Measurements from ENCODE around the gene OVOL3.

The OVOL3 gene

DNA sequence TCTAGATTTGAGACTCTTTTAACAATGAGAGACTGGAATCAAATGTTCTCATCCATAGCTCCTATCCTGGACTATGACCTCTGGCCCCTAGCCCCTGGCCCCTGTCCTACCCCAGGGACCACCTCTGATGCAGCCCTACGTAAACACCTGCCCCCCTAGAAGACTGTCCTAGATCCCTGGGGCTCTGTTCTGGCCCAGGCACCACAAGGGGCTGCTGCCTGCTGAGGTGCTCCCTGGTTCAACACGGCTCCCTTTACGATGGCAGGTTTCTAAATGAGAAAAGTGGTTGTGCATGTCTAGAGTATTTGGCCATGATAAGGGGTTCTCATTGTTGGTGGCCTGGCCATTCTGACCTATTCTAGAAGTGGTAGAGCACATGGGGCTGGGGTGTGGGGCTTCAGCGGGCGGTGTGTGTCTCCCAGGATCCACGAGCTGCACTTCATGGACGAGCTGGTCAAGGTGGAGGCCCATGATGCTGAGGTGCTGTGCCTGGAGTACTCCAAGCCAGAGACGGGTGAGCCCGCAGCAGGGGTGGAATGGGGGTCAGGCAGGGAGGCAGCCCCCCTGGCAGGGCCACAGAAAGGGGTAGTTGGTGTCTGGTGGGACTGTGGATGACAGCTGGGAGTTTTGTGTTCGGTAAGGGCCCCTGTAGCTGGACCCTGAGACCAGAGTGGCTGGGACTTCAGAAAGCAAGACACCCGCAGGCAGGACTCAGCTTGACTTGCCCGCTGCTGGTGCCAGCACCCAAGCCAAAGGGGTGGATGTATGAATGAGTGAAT lies 26.5 kb upstream of the OVOL3 start:
- H3K27ac ChIP-seq (ENCODE audit: low read depth, low read length): no peak overlapping the region
- no peaks in the 10 kb centered on the region for H3K27me3 ChIP-seq (ENCODE audit: insufficient read depth, low read length)
- no peaks in the 10 kb centered on the region for H3K9me3 ChIP-seq (ENCODE audit: insufficient read depth, low read depth, low read length)
- no peak overlapping the region for H3K9ac ChIP-seq (ENCODE audit: low read depth, low read length)
- no peaks in the 10 kb centered on the region for H3K4me1 ChIP-seq (ENCODE audit: insufficient read depth, low read length)
- 96% methylated on average over 12 of the region's 12 CpGs for WGBS
- H3K36me3 ChIP-seq (ENCODE audit: insufficient read depth, low read length): peaks cover 87% of the 10 kb centered on the region
- H3K4me3 ChIP-seq (ENCODE audit: low read length): no peak overlapping the region

DNA sequence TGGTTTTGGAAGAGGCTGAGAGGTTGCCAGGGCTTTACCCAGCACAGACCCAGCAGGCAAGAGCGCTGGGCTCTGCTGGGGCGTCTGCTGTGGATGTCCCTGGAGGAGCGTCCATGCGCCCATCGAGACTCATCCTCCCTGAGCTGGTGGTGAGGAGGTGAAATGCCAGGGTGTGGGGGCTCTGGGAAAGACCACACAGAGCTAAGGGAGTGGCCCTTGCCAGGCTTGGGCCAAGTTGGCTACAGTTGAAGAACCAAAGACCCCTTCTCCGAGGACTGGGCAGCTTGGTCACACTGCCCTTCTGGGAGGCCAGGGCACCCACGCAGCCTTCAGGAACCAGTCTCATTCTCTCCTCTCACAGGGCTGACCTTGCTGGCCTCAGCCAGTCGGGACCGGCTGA lies 24.6 kb upstream of the OVOL3 start:
- peaks cover 95% of the 10 kb centered on the region for H3K36me3 ChIP-seq (ENCODE audit: insufficient read depth, low read length)
- H3K27me3 ChIP-seq (ENCODE audit: insufficient read depth, low read length): no peaks in the 10 kb centered on the region
- H3K4me1 ChIP-seq (ENCODE audit: insufficient read depth, low read length): no peaks in the 10 kb centered on the region
- no peak overlapping the region for H3K4me3 ChIP-seq (ENCODE audit: low read length)
- H3K9ac ChIP-seq (ENCODE audit: low read depth, low read length): no peak overlapping the region
- WGBS: 96% methylated on average over 9 of the region's 9 CpGs
- H3K9me3 ChIP-seq (ENCODE audit: insufficient read depth, low read depth, low read length): no peaks in the 10 kb centered on the region
- no peak overlapping the region for H3K27ac ChIP-seq (ENCODE audit: low read depth, low read length)

- H3K9me3 ChIP-seq (ENCODE audit: insufficient read depth, low read depth, low read length): no peaks in the 10 kb centered on the region
- no peak overlapping the region for H3K9ac ChIP-seq (ENCODE audit: low read depth, low read length)
- no peaks in the 10 kb centered on the region for H3K4me1 ChIP-seq (ENCODE audit: insufficient read depth, low read length)
- H3K27ac ChIP-seq (ENCODE audit: low read depth, low read length): no peak overlapping the region
- no peak overlapping the region for H3K4me3 ChIP-seq (ENCODE audit: low read length)
- 91% methylated on average over 5 of the region's 5 CpGs for WGBS
- peaks cover 95% of the 10 kb centered on the region for H3K36me3 ChIP-seq (ENCODE audit: insufficient read depth, low read length)
- H3K27me3 ChIP-seq (ENCODE audit: insufficient read depth, low read length): no peaks in the 10 kb centered on the region
These were observed 21.1 kb upstream of the OVOL3 start for GRCh38 chr19:36089847-36090246.

GRCh38 chr19:36090910-36091695 lies 19.8 kb upstream of the OVOL3 start:
- Histone ChIP-seq H3K27ac (ENCODE audit: low read depth, low read length) (no peak overlapping the region), H3K9ac (ENCODE audit: low read depth, low read length) (no peak overlapping the region), H3K4me3 (ENCODE audit: low read length) (no peak overlapping the region), H3K27me3 (ENCODE audit: insufficient read depth, low read length) (no peaks in the 10 kb centered on the region), H3K36me3 (ENCODE audit: insufficient read depth, low read length) (peaks cover 94% of the 10 kb centered on the region), H3K9me3 (ENCODE audit: insufficient read depth, low read depth, low read length) (no peaks in the 10 kb centered on the region), H3K4me1 (ENCODE audit: insufficient read depth, low read length) (no peaks in the 10 kb centered on the region)
- 86% methylated on average over 13 of the region's 13 CpGs for WGBS

DNA sequence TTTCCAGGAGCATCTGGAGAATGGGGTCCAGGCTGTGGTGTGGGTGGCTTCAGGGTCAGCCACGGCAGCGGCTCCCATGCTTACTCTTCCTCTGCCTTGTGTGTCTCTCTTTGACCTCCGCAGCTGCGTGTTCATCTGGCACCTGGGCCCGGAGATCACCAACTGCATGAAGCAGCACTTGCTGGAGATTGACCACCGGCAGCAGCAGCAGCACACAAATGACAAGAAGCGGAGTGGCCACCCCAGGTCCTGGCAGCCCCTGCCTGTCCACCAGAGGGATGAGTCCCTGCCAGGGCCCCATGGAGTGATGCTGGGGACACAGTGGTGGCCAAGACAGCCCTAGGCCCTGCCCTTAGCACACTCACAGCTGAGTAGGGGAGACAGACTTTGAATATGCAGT lies 18.4 kb upstream of the OVOL3 start:
- Histone ChIP-seq H3K27ac (ENCODE audit: low read depth, low read length) (no peak overlapping the region), H3K9me3 (ENCODE audit: insufficient read depth, low read depth, low read length) (no peaks in the 10 kb centered on the region), H3K9ac (ENCODE audit: low read depth, low read length) (no peak overlapping the region), H3K4me3 (ENCODE audit: low read length) (no peak overlapping the region), H3K27me3 (ENCODE audit: insufficient read depth, low read length) (no peaks in the 10 kb centered on the region), H3K36me3 (ENCODE audit: insufficient read depth, low read length) (peaks cover 91% of the 10 kb centered on the region), H3K4me1 (ENCODE audit: insufficient read depth, low read length) (no peaks in the 10 kb centered on the region)
- WGBS: 96% methylated on average over 7 of the region's 7 CpGs

GRCh38 chr19:36093146-36093662 lies 17.7 kb upstream of the OVOL3 start:
- H3K4me3 ChIP-seq (ENCODE audit: low read length): no peak overlapping the region
- H3K27me3 ChIP-seq (ENCODE audit: insufficient read depth, low read length): no peaks in the 10 kb centered on the region
- H3K9me3 ChIP-seq (ENCODE audit: insufficient read depth, low read depth, low read length): no peaks in the 10 kb centered on the region
- no peak overlapping the region for H3K27ac ChIP-seq (ENCODE audit: low read depth, low read length)
- no peaks in the 10 kb centered on the region for H3K4me1 ChIP-seq (ENCODE audit: insufficient read depth, low read length)
- WGBS: 98% methylated on average over 3 of the region's 5 CpGs
- H3K9ac ChIP-seq (ENCODE audit: low read depth, low read length): no peak overlapping the region
- peaks cover 91% of the 10 kb centered on the region for H3K36me3 ChIP-seq (ENCODE audit: insufficient read depth, low read length)

DNA sequence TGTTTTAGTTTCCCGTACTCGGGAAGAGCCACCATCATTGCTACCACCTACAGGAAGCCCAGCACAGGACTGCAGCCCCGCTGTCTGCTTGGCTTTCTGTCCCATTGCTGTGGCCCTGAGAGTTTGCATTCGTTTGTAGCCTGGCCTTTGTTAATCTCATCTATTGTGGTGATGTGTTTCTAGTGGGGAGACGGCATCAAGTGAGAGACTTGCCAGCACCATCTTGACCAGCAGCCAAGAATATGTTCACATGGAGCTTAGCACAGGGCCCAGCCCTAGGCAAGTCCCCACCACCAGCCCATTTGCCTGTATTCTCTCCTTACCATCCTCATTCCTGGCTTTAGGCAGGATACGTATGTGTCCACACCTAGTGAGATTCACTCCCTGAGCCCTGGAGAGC lies 17.3 kb upstream of the OVOL3 start:
- no peak overlapping the region for H3K4me3 ChIP-seq (ENCODE audit: low read length)
- peaks cover 91% of the 10 kb centered on the region for H3K36me3 ChIP-seq (ENCODE audit: insufficient read depth, low read length)
- no peak overlapping the region for H3K27ac ChIP-seq (ENCODE audit: low read depth, low read length)
- H3K27me3 ChIP-seq (ENCODE audit: insufficient read depth, low read length): no peaks in the 10 kb centered on the region
- H3K9me3 ChIP-seq (ENCODE audit: insufficient read depth, low read depth, low read length): no peaks in the 10 kb centered on the region
- no peak overlapping the region for H3K9ac ChIP-seq (ENCODE audit: low read depth, low read length)
- H3K4me1 ChIP-seq (ENCODE audit: insufficient read depth, low read length): no peaks in the 10 kb centered on the region
- WGBS: 87% methylated on average over 6 of the region's 6 CpGs

DNA sequence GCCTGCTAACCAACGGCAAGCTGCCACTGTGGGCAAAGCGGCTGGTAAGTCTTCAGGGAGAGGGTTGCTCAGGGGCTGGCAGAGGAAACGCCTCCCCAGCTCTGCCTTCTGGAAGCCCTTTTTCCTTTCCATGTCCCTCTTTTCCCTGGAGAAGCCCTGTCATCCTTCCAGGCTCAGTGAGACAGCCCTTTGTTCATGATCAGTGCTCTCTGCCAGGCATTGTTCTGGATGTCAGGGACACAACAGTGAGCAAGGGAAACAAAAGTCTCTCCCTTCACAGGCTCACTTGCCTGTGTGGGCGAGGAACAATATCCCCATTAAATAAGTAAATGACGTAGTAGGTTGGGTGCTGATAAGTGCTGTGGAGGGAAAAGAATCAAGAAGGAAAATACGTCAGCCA lies 13.9 kb upstream of the OVOL3 start:
- 96% methylated on average over 6 of the region's 6 CpGs for WGBS
- no peak overlapping the region for H3K27ac ChIP-seq (ENCODE audit: low read depth, low read length)
- H3K9me3 ChIP-seq (ENCODE audit: insufficient read depth, low read depth, low read length): no peaks in the 10 kb centered on the region
- H3K27me3 ChIP-seq (ENCODE audit: insufficient read depth, low read length): no peaks in the 10 kb centered on the region
- no peaks in the 10 kb centered on the region for H3K4me1 ChIP-seq (ENCODE audit: insufficient read depth, low read length)
- H3K4me3 ChIP-seq (ENCODE audit: low read length): no peak overlapping the region
- H3K9ac ChIP-seq (ENCODE audit: low read depth, low read length): no peak overlapping the region
- H3K36me3 ChIP-seq (ENCODE audit: insufficient read depth, low read length): peaks cover 89% of the 10 kb centered on the region

- H3K9me3 ChIP-seq (ENCODE audit: insufficient read depth, low read depth, low read length): no peaks in the 10 kb centered on the region
- WGBS: 93% methylated on average over 19 of the region's 19 CpGs
- H3K36me3 ChIP-seq (ENCODE audit: insufficient read depth, low read length): peaks cover 89% of the 10 kb centered on the region
- no peak overlapping the region for H3K27ac ChIP-seq (ENCODE audit: low read depth, low read length)
- no peaks in the 10 kb centered on the region for H3K27me3 ChIP-seq (ENCODE audit: insufficient read depth, low read length)
- H3K4me1 ChIP-seq (ENCODE audit: insufficient read depth, low read length): no peaks in the 10 kb centered on the region
- no peak overlapping the region for H3K4me3 ChIP-seq (ENCODE audit: low read length)
- no peak overlapping the region for H3K9ac ChIP-seq (ENCODE audit: low read depth, low read length)
These were observed 11.7 kb upstream of the OVOL3 start for GRCh38 chr19:36099166-36099785.

DNA sequence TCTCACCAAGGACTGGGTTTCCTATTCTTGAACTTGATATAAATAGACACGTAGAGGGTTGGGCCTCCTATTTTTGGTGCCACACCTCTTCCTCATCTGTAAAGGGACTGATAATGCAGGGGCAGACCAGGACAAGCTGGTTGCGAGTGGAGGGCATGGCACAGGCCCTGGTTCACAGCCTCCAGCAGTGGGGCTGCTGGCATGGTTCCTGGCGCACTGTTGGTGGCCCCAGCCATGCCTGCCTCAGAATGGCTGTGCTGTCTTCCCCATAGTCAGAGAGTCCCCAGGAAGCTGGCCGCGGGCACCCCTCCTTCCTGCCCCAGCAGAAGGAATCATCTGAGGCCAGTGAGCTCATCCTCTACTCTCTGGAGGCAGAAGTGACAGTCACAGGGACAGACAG lies 10.5 kb upstream of the OVOL3 start:
- Histone ChIP-seq H3K27ac (ENCODE audit: low read depth, low read length) (no peak overlapping the region), H3K4me1 (ENCODE audit: insufficient read depth, low read length) (no peaks in the 10 kb centered on the region), H3K9ac (ENCODE audit: low read depth, low read length) (no peak overlapping the region), H3K4me3 (ENCODE audit: low read length) (no peak overlapping the region), H3K36me3 (ENCODE audit: insufficient read depth, low read length) (peaks cover 90% of the 10 kb centered on the region), H3K9me3 (ENCODE audit: insufficient read depth, low read depth, low read length) (no peaks in the 10 kb centered on the region), H3K27me3 (ENCODE audit: insufficient read depth, low read length) (no peaks in the 10 kb centered on the region)
- 94% methylated on average over 5 of the region's 5 CpGs for WGBS
